Gastrocnemius medialis (tissue), 4 donors: ENCODE results near the gene GNG7. TPM values are rescaled to one million over a fixed set of nuclear protein-coding genes. Genes with fewer than 3 reads are reported as not detected.

Experiments
- ATAC-seq, 2 donors: fragments of 150-250 bp; one replicate each; pipeline ENCODE4 v1.9.1; 2016
- DNase-seq, 2 donors: peaks; one replicate each; pipeline ENCODE4 v3.0.0-alpha.2; 2019
- H3K27ac ChIP-seq, 4 donors: fragments of 200-600 bp; sonication (generic); 1 replicate in 1 of 4; 2 replicates in 3 of 4; pipeline ENCODE4 v1.5.1; 2016 to 2018; ENCODE audit warnings: mild to moderate bottlenecking in 2 of 4, moderate library complexity in 1 of 4
- H3K27me3 ChIP-seq, 3 donors: fragments of 200-600 bp; sonication (generic) in 2 of 3; 1 replicate in 1 of 3; 2 replicates in 2 of 3; pipeline versions ENCODE4 v1.5.1 to v1.6.0; 2016 to 2019; ENCODE audit warnings: mild to moderate bottlenecking in 1 of 3, moderate library complexity in 1 of 3
- H3K36me3 ChIP-seq, 2 donors: fragments of 200-600 bp; sonication (generic) in 1 of 2; one replicate each; pipeline ENCODE4 v1.5.1; 2017 to 2018
- H3K4me1 ChIP-seq, 2 donors: fragments of 200-600 bp; sonication (generic) in 1 of 2; one replicate each; pipeline ENCODE4 v1.5.1; 2016 to 2017; ENCODE audit warnings: mild to moderate bottlenecking in 2 of 2
- H3K4me3 ChIP-seq, 4 donors: fragments of 200-600 bp; sonication (generic) in 3 of 4; 1 replicate in 1 of 4; 2 replicates in 3 of 4; pipeline ENCODE4 v1.5.1; 2016 to 2019; ENCODE audit warnings: mild to moderate bottlenecking in 2 of 4
- H3K9me3 ChIP-seq, 3 donors: fragments of 200-600 bp; sonication (generic) in 2 of 3; 1 replicate in 1 of 3; 2 replicates in 2 of 3; pipeline ENCODE4 v1.5.1; 2016 to 2019
- POLR2A ChIP-seq, 2 donors: fragments of 450-650 bp; IDR thresholded peaks; one replicate each; pipeline ENCODE4 v1.6.1; 2017; ENCODE audit warnings: antibody characterized with exemption in 2 of 2, mild to moderate bottlenecking in 2 of 2, moderate library complexity in 2 of 2
- in situ Hi-C, 4 donors: fragments of 200-750 bp; cut with MboI; loops; one replicate each; pipeline versions ENCODE4 v1.15.0 to v1.8.0; 2017; ENCODE audit warnings: low sequenced_read_pairs in 4 of 4
- intact Hi-C: fragments of 100-400 bp; cut with DNase I; formaldehyde crosslinking; loops from one replicate; pipeline ENCODE4 v1.15.1; 2023; ENCODE audit warnings: low total_unique reads
- total RNA-seq, 4 donors: library from RNA; depleted of rRNA; stranded (reverse); fragments of >200 nt; gene quantifications; one replicate each; pipeline versions ENCODE4 v1.1.0 to v1.2.3, GENCODE V29; 2016
- TF ChIP-seq, protein P1 (sequence below), 5 experiments: fragments of 450-650 bp in 3 of 5; fragments of 200-600 bp in 2 of 5; sonication (generic) in 2 of 5; IDR thresholded peaks in 4 of 5; conservative IDR thresholded peaks in 1 of 5; 1 replicate in 4 of 5; 2 replicates in 1 of 5; pipeline ENCODE4 v1.5.1; 2016 to 2019; ENCODE audit warnings: antibody characterized with exemption in 5 of 5, mild to moderate bottlenecking in 3 of 5, moderate library complexity in 3 of 5

The GNG7 gene
- total RNA-seq, 4 donors from 2014 or later, result 0.46 to 1.1 (median 0.62) TPM

DNA sequence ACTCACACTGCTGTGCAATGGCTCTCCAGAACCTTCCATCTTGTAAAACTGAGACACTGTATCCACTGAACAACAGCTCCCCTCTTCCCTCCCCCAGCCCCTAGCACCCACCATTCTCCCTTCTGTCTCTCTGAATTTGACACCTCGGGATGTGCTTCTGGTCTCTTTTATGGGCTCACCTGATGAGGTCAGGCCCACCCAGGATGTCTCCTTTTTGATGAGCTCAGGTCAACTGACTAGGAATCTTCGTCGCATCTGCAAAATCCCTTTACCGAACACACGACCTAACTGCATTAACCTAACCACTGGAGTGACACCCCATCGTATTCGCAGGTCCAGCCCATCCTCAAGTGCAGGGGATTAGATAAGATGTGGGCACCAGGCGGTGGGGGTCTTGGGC, 73.9 kb downstream of the GNG7 start:
- intact Hi-C loops, result loop anchor here (5.0 kb wide), 1 partner anchor 566 kb away; no protein-coding TSS in a partner anchor
- Histone ChIP-seq H3K4me1 (peaks cover 19 to 24% of the 10 kb centered on the region in 2 donors), H3K27ac (peak overlapping the region in 2 of 4 donors; percentile 88 to 94), H3K4me3 (no peak overlapping the region), H3K27me3 (no peaks in the 10 kb centered on the region), H3K36me3 (no peaks in the 10 kb centered on the region), H3K9me3 (peaks cover 0 to 7% (median 0%) of the 10 kb centered on the region in 3 donors)
- in situ Hi-C loops, result no loop called here
- TF ChIP-seq POLR2A (IDR thresholded peaks at IDR 0.05), result no peak
- TF ChIP-seq, protein P1, sequence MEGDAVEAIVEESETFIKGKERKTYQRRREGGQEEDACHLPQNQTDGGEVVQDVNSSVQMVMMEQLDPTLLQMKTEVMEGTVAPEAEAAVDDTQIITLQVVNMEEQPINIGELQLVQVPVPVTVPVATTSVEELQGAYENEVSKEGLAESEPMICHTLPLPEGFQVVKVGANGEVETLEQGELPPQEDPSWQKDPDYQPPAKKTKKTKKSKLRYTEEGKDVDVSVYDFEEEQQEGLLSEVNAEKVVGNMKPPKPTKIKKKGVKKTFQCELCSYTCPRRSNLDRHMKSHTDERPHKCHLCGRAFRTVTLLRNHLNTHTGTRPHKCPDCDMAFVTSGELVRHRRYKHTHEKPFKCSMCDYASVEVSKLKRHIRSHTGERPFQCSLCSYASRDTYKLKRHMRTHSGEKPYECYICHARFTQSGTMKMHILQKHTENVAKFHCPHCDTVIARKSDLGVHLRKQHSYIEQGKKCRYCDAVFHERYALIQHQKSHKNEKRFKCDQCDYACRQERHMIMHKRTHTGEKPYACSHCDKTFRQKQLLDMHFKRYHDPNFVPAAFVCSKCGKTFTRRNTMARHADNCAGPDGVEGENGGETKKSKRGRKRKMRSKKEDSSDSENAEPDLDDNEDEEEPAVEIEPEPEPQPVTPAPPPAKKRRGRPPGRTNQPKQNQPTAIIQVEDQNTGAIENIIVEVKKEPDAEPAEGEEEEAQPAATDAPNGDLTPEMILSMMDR (IDR thresholded peaks at IDR 0.05 in 4 of 5, conservative IDR thresholded peaks at IDR 0.05 in 1 of 5), result no peak
- ATAC-seq (no peak), DNase-seq (no peak)

DNA sequence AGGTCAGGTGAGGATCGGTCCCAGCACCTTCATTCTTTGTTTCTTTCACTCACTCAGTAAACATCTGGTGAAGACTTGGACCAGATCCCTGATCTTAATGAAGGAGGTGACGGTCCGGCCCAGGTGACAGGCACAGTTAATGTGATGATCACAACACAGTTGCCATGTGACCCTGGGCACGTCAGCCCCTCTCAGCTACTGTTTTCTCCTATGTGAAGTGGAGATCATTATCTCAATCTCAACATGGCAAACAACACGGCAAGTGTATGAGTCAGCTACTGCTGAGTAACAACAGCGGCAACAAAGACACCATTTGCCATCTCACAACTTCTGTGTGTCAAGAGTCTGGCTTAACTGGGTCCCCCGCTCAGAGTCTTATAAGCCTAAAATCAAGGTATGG, 74.6 kb downstream of the GNG7 start:
- DNase-seq, result no peak
- peaks cover 0 to 7% (median 0%) of the 10 kb centered on the region in 3 donors for H3K9me3 ChIP-seq
- in situ Hi-C loops (no loop called here), intact Hi-C loops (loop anchor here (1.0 to 5.0 kb wide), 3 partner anchors 49 to 566 kb away; no protein-coding TSS in a partner anchor)
- no peak overlapping the region for H3K4me3 ChIP-seq
- TF ChIP-seq POLR2A (IDR thresholded peaks at IDR 0.05), result no peak
- H3K27ac ChIP-seq, result peak overlapping the region; percentile 81 to 94 (median 88)
- no peak for ATAC-seq
- no peaks in the 10 kb centered on the region for H3K27me3 ChIP-seq
- no peaks in the 10 kb centered on the region for H3K36me3 ChIP-seq
- H3K4me1 ChIP-seq, result peaks cover 19 to 24% of the 10 kb centered on the region in 2 donors

DNA sequence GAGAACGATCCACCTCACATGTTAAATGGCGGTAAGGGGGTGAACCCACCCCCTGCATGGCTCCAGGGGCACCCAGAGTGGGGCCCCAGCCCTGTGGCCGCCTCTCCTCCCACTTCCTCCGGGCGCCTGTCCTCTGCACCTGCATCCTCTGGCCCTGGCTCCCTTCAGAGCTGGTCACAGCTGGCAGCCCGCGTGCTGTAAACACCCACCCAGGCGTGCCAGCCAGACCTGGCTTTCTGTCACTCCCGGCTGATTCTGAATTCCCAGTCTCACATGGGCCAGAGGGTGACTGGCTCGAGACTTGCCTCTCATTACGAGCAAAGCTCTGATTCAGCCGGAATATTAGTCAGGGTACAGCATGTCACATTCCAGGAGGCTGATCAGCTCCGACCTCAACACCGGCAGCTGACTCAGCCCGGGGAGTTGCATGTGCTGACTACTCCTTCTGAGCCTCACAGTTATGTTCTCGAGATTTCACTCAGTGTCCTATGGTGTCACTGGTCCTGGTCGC, 75.1 kb downstream of the GNG7 start:
- TF ChIP-seq, protein P1 (IDR thresholded peaks at IDR 0.05 in 4 of 5, conservative IDR thresholded peaks at IDR 0.05 in 1 of 5), result peak in 1 of 5 experiments; percentile 53
- TF ChIP-seq POLR2A (IDR thresholded peaks at IDR 0.05), result peak; percentile 83 to 92
- Histone ChIP-seq H3K4me3 (no peak overlapping the region), H3K36me3 (no peaks in the 10 kb centered on the region), H3K27ac (peak overlapping the region; percentile 81 to 94 (median 88)), H3K4me1 (peaks cover 19 to 24% of the 10 kb centered on the region in 2 donors), H3K27me3 (no peaks in the 10 kb centered on the region), H3K9me3 (peaks cover 0 to 7% (median 0%) of the 10 kb centered on the region in 3 donors)
- in situ Hi-C loops, result no loop called here
- ATAC-seq (peak; percentile 93 to 96), DNase-seq (peak; percentile 89 to 93)
- intact Hi-C loops, result loop anchor here (1.0 to 5.0 kb wide), 3 partner anchors 48 to 565 kb away; no protein-coding TSS in a partner anchor

DNA sequence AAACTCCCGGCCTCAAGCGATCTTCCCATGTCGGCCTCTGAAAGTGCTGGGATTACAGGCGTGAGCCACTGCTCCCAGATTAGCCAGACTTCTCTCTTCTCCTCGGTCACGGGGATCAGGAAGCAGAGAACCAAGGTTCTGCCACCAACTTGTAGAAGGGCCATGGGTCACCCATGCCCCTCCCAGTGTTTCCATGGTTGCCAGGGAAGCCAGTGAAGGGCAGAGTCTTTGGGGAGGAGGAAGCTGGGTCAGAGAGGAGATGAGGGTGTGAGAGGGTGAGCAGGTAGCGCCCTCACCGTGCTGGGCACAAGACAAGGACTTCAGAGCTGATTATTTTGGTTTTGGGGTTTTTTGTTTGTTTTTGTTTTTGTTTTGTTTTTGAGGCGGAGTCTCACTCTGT, 77.1 kb downstream of the GNG7 start:
- peaks cover 0 to 2% (median 0%) of the 10 kb centered on the region in 3 donors for H3K9me3 ChIP-seq
- H3K4me1 ChIP-seq, result peaks cover 26% of the 10 kb centered on the region in 2 donors
- peak overlapping the region; percentile 60 to 94 (median 71) for H3K27ac ChIP-seq
- H3K36me3 ChIP-seq, result no peaks in the 10 kb centered on the region
- peak in 1 of 2 donors; percentile 7 for TF ChIP-seq POLR2A (IDR thresholded peaks at IDR 0.05)
- TF ChIP-seq, protein P1 (IDR thresholded peaks at IDR 0.05 in 4 of 5, conservative IDR thresholded peaks at IDR 0.05 in 1 of 5), result no peak
- no peak for ATAC-seq
- H3K27me3 ChIP-seq, result no peaks in the 10 kb centered on the region
- in situ Hi-C loops, result no loop called here
- no peak overlapping the region for H3K4me3 ChIP-seq
- DNase-seq, result peak in 1 of 2 donors; percentile 37
- intact Hi-C loops, result loop anchor here (5.0 kb wide), 1 partner anchor 563 kb away; no protein-coding TSS in a partner anchor

DNA sequence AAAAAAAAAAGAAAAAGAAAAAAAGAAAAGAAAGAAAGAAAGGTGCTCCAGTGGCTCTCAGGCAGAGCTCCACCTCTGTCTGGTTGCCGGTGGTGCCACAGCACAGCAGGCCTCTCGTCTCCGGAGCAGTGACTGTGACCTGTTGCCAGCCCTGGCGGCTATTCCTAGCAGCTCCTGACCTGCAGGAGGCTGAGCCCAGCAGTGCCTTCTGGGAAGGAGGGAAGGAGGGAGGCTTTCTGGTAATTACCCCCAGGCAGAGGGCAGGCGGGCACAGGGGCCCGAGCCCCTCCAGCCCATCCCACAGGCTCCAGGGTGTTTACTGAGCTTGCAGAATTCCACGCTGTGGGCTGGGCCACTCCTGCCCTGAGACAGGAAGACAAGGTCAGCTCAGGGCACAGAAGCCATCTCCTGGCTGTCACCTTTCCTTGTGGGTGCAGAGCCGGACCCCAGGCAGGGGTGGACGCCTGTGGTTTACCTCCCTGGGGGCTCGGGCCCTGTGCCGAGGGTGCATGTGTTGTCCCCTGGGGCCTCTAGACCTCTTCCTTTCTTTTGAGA, 77.9 kb downstream of the GNG7 start:
- in situ Hi-C loops, result no loop called here
- intact Hi-C loops, result loop anchor here (5.0 kb wide), 1 partner anchor 562 kb away; no protein-coding TSS in a partner anchor
- Histone ChIP-seq H3K27me3 (no peaks in the 10 kb centered on the region), H3K9me3 (no peaks in the 10 kb centered on the region), H3K4me1 (peaks cover 29% of the 10 kb centered on the region in 2 donors), H3K36me3 (no peaks in the 10 kb centered on the region), H3K27ac (peak overlapping the region; percentile 60 to 94 (median 71)), H3K4me3 (no peak overlapping the region)
- ATAC-seq (peak; percentile 48 to 52), DNase-seq (peak; percentile 78 to 79)
- peak; percentile 54 to 73 for TF ChIP-seq POLR2A (IDR thresholded peaks at IDR 0.05)
- TF ChIP-seq, protein P1 (IDR thresholded peaks at IDR 0.05 in 4 of 5, conservative IDR thresholded peaks at IDR 0.05 in 1 of 5), result peak in 2 of 5 experiments; percentile 21 to 35
